Measurements from ENCODE around the gene OR6A2. TPM values are rescaled to one million over a fixed set of nuclear protein-coding genes. Genes with fewer than 3 reads are reported as not detected.

OR6A2 gene
- total and polyA plus RNA-seq, 2 donors (not counting 3 experiments of a cell fraction or from before 2014, with no cell fraction given), result 0.06 to 0.27 TPM

DNA sequence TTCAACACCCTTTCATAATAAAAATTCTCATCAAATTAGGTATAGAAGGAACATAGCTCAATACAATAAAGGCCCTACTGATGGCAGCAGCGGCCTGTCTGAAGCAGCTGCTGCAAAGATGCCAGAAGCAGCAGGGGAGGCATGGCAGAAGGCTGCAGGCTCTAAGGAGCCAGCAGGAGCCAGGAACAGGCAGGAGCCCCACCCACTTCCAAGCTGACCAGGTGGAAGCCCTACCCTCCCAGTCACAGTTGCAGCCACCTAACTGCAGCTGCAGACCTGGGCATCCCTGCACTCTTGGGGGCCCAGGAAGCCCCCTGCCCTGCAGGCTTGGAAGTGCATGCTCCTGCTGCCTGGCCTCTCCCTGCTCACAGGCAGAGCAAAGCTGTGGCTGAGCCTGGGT is 18.2 kb upstream of the OR6A2 start:
- CTCF ChIA-PET, result interaction anchor here (1.0 to 2.2 kb wide), 6 partner anchors 16 to 625 kb away, joined by 3 to 6 read pairs (median 3); partner anchors contain the start of genes NLRP14 and ZNF214
- dilution Hi-C loops (cut with MboI; ENCODE audit: extremely low pct_ligation_motif_present, low sequenced_read_pairs), result no loop called here

More for the DNA sequence above, 18.2 kb upstream of the OR6A2 start:
- H3K4me3 ChIP-seq (replicated peaks in 1 of 3; ENCODE audit: insufficient read depth in 1 of 3, low read depth in 1 of 3, low read length in 3 of 3), result no peak overlapping the region
- no peak overlapping the region for H3K4me2 ChIP-seq (ENCODE audit: insufficient read depth, low read length)
- H3K9ac ChIP-seq (replicated peaks; ENCODE audit: extremely low read depth, insufficient read depth, low read length), result no peak overlapping the region
- no peaks in the 10 kb centered on the region for H3K79me2 ChIP-seq (ENCODE audit: control insufficient read depth, insufficient read depth, low read length)
- no peak for DNase-seq (ENCODE audit: low read depth, low spot score)
- FAIRE-seq, result no peak
- H3K9me1 ChIP-seq (replicated peaks; ENCODE audit: control insufficient read depth, extremely low read depth, insufficient read depth, low read length), result no peaks in the 10 kb centered on the region
- POLR2A ChIA-PET, result no interaction called here
- H2AFZ ChIP-seq (ENCODE audit: low read depth, low read length), result no peak overlapping the region
- intact Hi-C loops (cut with micrococcal nuclease), result no loop called here
- H3K36me3 ChIP-seq (ENCODE audit: control insufficient read depth in 2 of 2, extremely low read depth in 1 of 2, insufficient read depth in 2 of 2, low read length in 2 of 2), result no peaks in the 10 kb centered on the region
- no peak for TF ChIP-seq GATA2 (IDR thresholded peaks at IDR 0.05; ENCODE audit: insufficient read depth, insufficient read length, low read depth, low read length)
- TF ChIP-seq, protein P1, sequence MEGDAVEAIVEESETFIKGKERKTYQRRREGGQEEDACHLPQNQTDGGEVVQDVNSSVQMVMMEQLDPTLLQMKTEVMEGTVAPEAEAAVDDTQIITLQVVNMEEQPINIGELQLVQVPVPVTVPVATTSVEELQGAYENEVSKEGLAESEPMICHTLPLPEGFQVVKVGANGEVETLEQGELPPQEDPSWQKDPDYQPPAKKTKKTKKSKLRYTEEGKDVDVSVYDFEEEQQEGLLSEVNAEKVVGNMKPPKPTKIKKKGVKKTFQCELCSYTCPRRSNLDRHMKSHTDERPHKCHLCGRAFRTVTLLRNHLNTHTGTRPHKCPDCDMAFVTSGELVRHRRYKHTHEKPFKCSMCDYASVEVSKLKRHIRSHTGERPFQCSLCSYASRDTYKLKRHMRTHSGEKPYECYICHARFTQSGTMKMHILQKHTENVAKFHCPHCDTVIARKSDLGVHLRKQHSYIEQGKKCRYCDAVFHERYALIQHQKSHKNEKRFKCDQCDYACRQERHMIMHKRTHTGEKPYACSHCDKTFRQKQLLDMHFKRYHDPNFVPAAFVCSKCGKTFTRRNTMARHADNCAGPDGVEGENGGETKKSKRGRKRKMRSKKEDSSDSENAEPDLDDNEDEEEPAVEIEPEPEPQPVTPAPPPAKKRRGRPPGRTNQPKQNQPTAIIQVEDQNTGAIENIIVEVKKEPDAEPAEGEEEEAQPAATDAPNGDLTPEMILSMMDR (IDR thresholded peaks at IDR 0.05; ENCODE audit: extremely low read depth in 1 of 2, insufficient read depth in 1 of 2, low read depth in 1 of 2, low read length in 2 of 2), result no peak
- no peak for TF ChIP-seq POLR2AphosphoS5 (IDR thresholded peaks at IDR 0.05; ENCODE audit: insufficient read depth, low read depth, low read length)
- no peak for TF ChIP-seq EZH2 (IDR thresholded peaks at IDR 0.05; ENCODE audit: borderline replicate concordance, low read depth, low read length, severe bottlenecking)
- no peak for TF ChIP-seq FOS (IDR thresholded peaks at IDR 0.05; ENCODE audit: borderline replicate concordance, insufficient read depth, low read length)
- TF ChIP-seq JUN (IDR thresholded peaks at IDR 0.05; ENCODE audit: borderline replicate concordance, insufficient read depth, insufficient read length, low read depth), result no peak
- TF ChIP-seq, protein P2, sequence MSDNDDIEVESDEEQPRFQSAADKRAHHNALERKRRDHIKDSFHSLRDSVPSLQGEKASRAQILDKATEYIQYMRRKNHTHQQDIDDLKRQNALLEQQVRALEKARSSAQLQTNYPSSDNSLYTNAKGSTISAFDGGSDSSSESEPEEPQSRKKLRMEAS (IDR thresholded peaks at IDR 0.05; ENCODE audit: insufficient read depth, insufficient read length), result no peak
- no peaks in the 10 kb centered on the region for H3K9me3 ChIP-seq (replicated peaks; ENCODE audit: control insufficient read depth, insufficient read depth, low read length)
- no TSS peak for BruUV-seq (replicated peaks)
- no peaks in the 10 kb centered on the region for H3K4me1 ChIP-seq (ENCODE audit: control insufficient read depth, extremely low read depth, insufficient read depth, low read length)
- H3K27me3 ChIP-seq (ENCODE audit: control insufficient read depth in 2 of 2, insufficient read depth in 2 of 2, low read length in 2 of 2), result no peaks in the 10 kb centered on the region
- H3K27ac ChIP-seq (ENCODE audit: insufficient read depth, low read depth, low read length), result no peak overlapping the region
- H4K20me1 ChIP-seq (replicated peaks; ENCODE audit: control insufficient read depth, extremely low read depth, insufficient read depth, low read length), result no peaks in the 10 kb centered on the region
